ENCODE results near the gene SPOP.
"Not testable (repeated sequence)": the region's sequence is repeated elsewhere in the genome, so short reads cannot be mapped to it uniquely, and the experiment has no call there.

SPOP gene

GRCh38 chr17:49647256-49647585 is 30.7 kb downstream of the SPOP start:
- no peak for DNase-seq (ENCODE audit: low read depth)

GRCh38 chr17:49646391-49647255 is 31.3 kb downstream of the SPOP start:
- peak; percentile 7 for DNase-seq (ENCODE audit: low read depth)

- DNase-seq (ENCODE audit: low read depth): not testable (repeated sequence)
These were observed 31.9 kb downstream of the SPOP start for GRCh38 chr17:49646056-49646390.

- no peak for DNase-seq (ENCODE audit: low read depth)
These were observed 32.2 kb downstream of the SPOP start for GRCh38 chr17:49645654-49646053.

GRCh38 chr17:49640556-49640955 is 37.3 kb downstream of the SPOP start:
- no peak for DNase-seq (ENCODE audit: low read depth)

- DNase-seq (ENCODE audit: low read depth): no peak
These were observed 39.1 kb downstream of the SPOP start for GRCh38 chr17:49638818-49639217.

GRCh38 chr17:49637739-49638138 is 40.2 kb downstream of the SPOP start:
- no peak for DNase-seq (ENCODE audit: low read depth)

GRCh38 chr17:49637050-49637449 is 40.8 kb downstream of the SPOP start:
- DNase-seq (ENCODE audit: low read depth): no peak

- no peak for DNase-seq (ENCODE audit: low read depth)
These were observed 42.8 kb downstream of the SPOP start for GRCh38 chr17:49635121-49635520.

GRCh38 chr17:49634485-49634860 is 43.4 kb downstream of the SPOP start:
- DNase-seq (ENCODE audit: low read depth): no peak

GRCh38 chr17:49633762-49634484 is 44.0 kb downstream of the SPOP start:
- no peak for DNase-seq (ENCODE audit: low read depth)

GRCh38 chr17:49633250-49633649 is 44.6 kb downstream of the SPOP start:
- DNase-seq (ENCODE audit: low read depth): no peak

- no peak for DNase-seq (ENCODE audit: low read depth)
These were observed 45.7 kb downstream of the SPOP start for GRCh38 chr17:49632201-49632600.

GRCh38 chr17:49631496-49631895 is 46.4 kb downstream of the SPOP start:
- no peak for DNase-seq (ENCODE audit: low read depth)

GRCh38 chr17:49630113-49630900 is 47.6 kb downstream of the SPOP start:
- no peak for DNase-seq (ENCODE audit: low read depth)

GRCh38 chr17:49629447-49629846 is 48.5 kb downstream of the SPOP start:
- DNase-seq (ENCODE audit: low read depth): no peak

GRCh38 chr17:49624896-49625295 is 53.0 kb downstream of the SPOP start:
- no peak for DNase-seq (ENCODE audit: low read depth)

- no peak for DNase-seq (ENCODE audit: low read depth)
These were observed 55.9 kb downstream of the SPOP start for GRCh38 chr17:49621946-49622529.

GRCh38 chr17:49621420-49621819 is 56.5 kb downstream of the SPOP start:
- no peak for DNase-seq (ENCODE audit: low read depth)

- no peak for DNase-seq (ENCODE audit: low read depth)
These were observed 59.8 kb downstream of the SPOP start for GRCh38 chr17:49618028-49618611.

- no peak for DNase-seq (ENCODE audit: low read depth)
These were observed 61.2 kb downstream of the SPOP start for GRCh38 chr17:49616601-49617131.

GRCh38 chr17:49616086-49616485 is 61.8 kb downstream of the SPOP start:
- DNase-seq (ENCODE audit: low read depth): no peak

Data from stimulated activated CD8-positive, alpha-beta memory T cell treated with anti-CD3 and anti-CD28 coated beads, Interleukin-4, amount 100 ng/mL, for 24 hours (primary cell).